ENCODE measurements around the gene BFSP2.

DNA sequence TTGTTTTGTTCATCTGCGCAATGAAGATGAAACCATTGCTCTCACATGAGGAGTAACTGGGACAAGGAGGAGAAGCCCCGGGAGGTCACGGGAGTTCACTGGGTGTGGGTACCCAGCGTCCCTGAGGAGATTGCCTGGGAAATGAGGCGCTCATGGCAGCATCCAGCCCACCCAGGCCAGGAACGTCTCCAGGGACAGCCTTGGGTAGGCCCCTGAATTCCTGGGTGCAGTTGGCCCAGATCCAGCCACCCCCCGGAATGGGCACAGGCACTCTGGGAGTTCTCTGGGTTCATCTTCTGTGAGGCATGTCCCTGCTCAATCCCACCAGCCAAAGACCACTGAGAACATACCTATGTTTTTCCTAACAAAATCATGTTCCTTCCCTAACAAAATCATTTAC lies 18.5 kb downstream of the BFSP2 start:
- TF ChIP-seq POLR2AphosphoS5 (IDR thresholded peaks at IDR 0.05) (no peak), POLR2A (IDR thresholded peaks at IDR 0.05) (no peak), CTCF (IDR thresholded peaks at IDR 0.05) (no peak), EP300 (IDR thresholded peaks at IDR 0.05) (no peak)
